Heart left ventricle (tissue), 13 donors: ENCODE results near the gene CLEC16A.

ENCODE experiments used
- POLR2A ChIP-seq, 2 donors: fragments of 450-650 bp; IDR thresholded peaks; one replicate each; pipeline ENCODE4 v1.6.1; 2017; ENCODE audit warnings: antibody characterized with exemption in 2 of 2, mild to moderate bottlenecking in 2 of 2, moderate library complexity in 2 of 2
- TF ChIP-seq, protein P1 (sequence below), 12 donors: fragments of 200-600 bp; sonication (generic) in 4 of 12; IDR thresholded peaks; one replicate each; pipeline versions ENCODE4 v1.5.0 to v1.8.0; 2018 to 2022; ENCODE audit warnings: antibody characterized with exemption in 12 of 12, mild to moderate bottlenecking in 5 of 12
- donor health status: ischemic (EF 13 %, LVEDD 7.1; RV severe dilation, severe dysfunction).
- donor health status: DM: no; HTN: yes; CAD: no.
- donor health status: DM: no; HTN: no; CAD: no.
- donor health status: ischemic (EF 25% LVEDD 6.9; RV normal size, moderate dysfunction).
- donor health status: ischemic (EF 25% LVEDD 5.7; RV mildly dilated, moderate dysfunction).
- donor health status: ischemic (EF 35%, LVEDD 5.7; RV mildly dilated, moderate dysfunction).
- donor health status: nonischemic (EF 11% LVEDD 7.7; RV severe dilation, severe dysfunction).
- donor health status: DM: yes; HTN: yes; CAD: no.
- donor health status: PGD.
- donor health status: ischemic (EF 29% LVEDD 5.4; RV normal size, mild dysfunction).
- donor health status: nonischemic (EF 23%, LVEDD 6.1; RV moderate dilation, normal function).

DNA sequence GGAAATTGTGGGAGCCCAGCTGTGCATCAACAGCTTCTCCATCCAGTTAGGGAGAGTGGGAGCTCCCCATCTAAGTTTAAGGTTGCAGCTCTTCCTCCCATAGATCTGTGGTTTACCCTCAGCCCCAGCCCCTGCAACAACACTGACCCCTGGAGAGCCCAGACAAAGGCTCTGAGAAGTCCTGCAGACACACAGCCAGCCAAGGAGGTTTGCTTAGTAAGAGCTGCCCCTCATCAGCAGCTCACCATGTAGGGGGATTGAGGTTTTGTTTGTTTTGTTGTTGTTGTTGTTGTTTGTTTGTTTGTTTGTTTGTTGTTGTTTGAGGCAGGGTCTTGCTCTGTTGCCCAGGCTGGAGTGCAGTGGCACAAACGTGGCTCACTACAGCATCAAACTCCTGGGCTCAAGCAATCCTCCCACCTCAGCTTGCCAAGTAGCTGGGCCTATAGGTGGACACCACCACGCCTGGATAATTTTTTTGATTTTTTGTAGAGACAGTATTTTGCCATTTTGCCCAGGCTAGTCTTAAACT is 138.6 kb downstream of the CLEC16A start:
- TF ChIP-seq, protein P1, sequence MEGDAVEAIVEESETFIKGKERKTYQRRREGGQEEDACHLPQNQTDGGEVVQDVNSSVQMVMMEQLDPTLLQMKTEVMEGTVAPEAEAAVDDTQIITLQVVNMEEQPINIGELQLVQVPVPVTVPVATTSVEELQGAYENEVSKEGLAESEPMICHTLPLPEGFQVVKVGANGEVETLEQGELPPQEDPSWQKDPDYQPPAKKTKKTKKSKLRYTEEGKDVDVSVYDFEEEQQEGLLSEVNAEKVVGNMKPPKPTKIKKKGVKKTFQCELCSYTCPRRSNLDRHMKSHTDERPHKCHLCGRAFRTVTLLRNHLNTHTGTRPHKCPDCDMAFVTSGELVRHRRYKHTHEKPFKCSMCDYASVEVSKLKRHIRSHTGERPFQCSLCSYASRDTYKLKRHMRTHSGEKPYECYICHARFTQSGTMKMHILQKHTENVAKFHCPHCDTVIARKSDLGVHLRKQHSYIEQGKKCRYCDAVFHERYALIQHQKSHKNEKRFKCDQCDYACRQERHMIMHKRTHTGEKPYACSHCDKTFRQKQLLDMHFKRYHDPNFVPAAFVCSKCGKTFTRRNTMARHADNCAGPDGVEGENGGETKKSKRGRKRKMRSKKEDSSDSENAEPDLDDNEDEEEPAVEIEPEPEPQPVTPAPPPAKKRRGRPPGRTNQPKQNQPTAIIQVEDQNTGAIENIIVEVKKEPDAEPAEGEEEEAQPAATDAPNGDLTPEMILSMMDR (IDR thresholded peaks at IDR 0.05): no peak
- no peak for TF ChIP-seq POLR2A (IDR thresholded peaks at IDR 0.05)
